SK-N-SH (cell line): Measurements from ENCODE around the gene ENTR1.

Experiments used
- CHD2 ChIP-seq: fragments of 150-350 bp; IDR thresholded peaks from 2 replicates; pipeline ENCODE4 v1.6.1; 2018; ENCODE audit warnings: low read length; ENCODE audit not compliant: partially characterized antibody
- CTCF ChIP-seq: fragments of 200-600 bp; sonication (generic); IDR thresholded peaks from 2 replicates; pipeline ENCODE4 v1.6.1; 2017; ENCODE audit warnings: antibody characterized with exemption, mild to moderate bottlenecking, moderate library complexity
- EP300 ChIP-seq, 2 experiments: IDR thresholded peaks; 2 replicates each; pipeline versions ENCODE4 v1.4.0 to v1.6.1; 2012; ENCODE audit warnings: borderline replicate concordance in 1 of 2, low read depth in 1 of 2, low read length in 1 of 2
- FOSL2 ChIP-seq: IDR thresholded peaks from 2 replicates; pipeline ENCODE4 v1.4.0; 2012; ENCODE audit warnings: low read depth, mild to moderate bottlenecking, moderate library complexity, borderline replicate concordance
- MAX ChIP-seq: IDR thresholded peaks from 2 replicates; pipeline ENCODE4 v1.4.0; 2012; ENCODE audit warnings: low read depth
- NRF1 ChIP-seq: IDR thresholded peaks from 2 replicates; pipeline ENCODE4 v1.6.1; 2012; ENCODE audit warnings: low read depth, mild to moderate bottlenecking, low read length
- POLR2AphosphoS5 ChIP-seq: IDR thresholded peaks from 2 replicates; pipeline ENCODE4 v1.6.1; 2012; ENCODE audit warnings: low read depth, low read length
- RAD21 ChIP-seq: IDR thresholded peaks from 2 replicates; pipeline ENCODE4 v1.6.1; 2012; ENCODE audit warnings: mild to moderate bottlenecking, low read length
- REST ChIP-seq: IDR thresholded peaks from 2 replicates; pipeline ENCODE4 v1.6.1; 2012; ENCODE audit warnings: mild to moderate bottlenecking, low read depth, low read length, moderate library complexity
- TCF12 ChIP-seq: IDR thresholded peaks from 2 replicates; pipeline ENCODE4 v1.4.0; 2012
- TEAD4 ChIP-seq: IDR thresholded peaks from 2 replicates; pipeline ENCODE4 v1.4.0; 2012; ENCODE audit warnings: mild to moderate bottlenecking, borderline replicate concordance; ENCODE audit not compliant: insufficient read depth
- ZBTB33 ChIP-seq: IDR thresholded peaks from 2 replicates; pipeline ENCODE4 v1.4.0; 2012; ENCODE audit warnings: low read depth, borderline replicate concordance
- TF ChIP-seq, protein P1 (sequence below): fragments of 150-350 bp; IDR thresholded peaks from 2 replicates; pipeline ENCODE4 v1.6.1; 2016; ENCODE audit warnings: mild to moderate bottlenecking, low read depth, low read length

- TF ChIP-seq NRF1 (no peak), CTCF (no peak), MAX (no peak), CHD2 (no peak), EP300 (IDR thresholded peaks at IDR 0.05; ENCODE audit: borderline replicate concordance in 1 of 2, low read depth in 1 of 2, low read length in 1 of 2) (no peak), TCF12 (no peak), POLR2AphosphoS5 (no peak), TEAD4 (no peak), REST (no peak), FOSL2 (no peak), RAD21 (no peak), ZBTB33 (no peak)
- TF ChIP-seq, protein P1, sequence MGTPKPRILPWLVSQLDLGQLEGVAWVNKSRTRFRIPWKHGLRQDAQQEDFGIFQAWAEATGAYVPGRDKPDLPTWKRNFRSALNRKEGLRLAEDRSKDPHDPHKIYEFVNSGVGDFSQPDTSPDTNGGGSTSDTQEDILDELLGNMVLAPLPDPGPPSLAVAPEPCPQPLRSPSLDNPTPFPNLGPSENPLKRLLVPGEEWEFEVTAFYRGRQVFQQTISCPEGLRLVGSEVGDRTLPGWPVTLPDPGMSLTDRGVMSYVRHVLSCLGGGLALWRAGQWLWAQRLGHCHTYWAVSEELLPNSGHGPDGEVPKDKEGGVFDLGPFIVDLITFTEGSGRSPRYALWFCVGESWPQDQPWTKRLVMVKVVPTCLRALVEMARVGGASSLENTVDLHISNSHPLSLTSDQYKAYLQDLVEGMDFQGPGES = no peak
Measured at GRCh38 chr9:136430588-136431234, 20.3 kb upstream of the ENTR1 start.
